ENCODE measurements around the gene MGAT4A. TPM values are rescaled to one million over a fixed set of nuclear protein-coding genes. Genes with fewer than 3 reads are reported as not detected.
A peak's percentile ranks its signal among the peaks of the same experiment; 100 is the strongest.

The MGAT4A gene
- total and polyA plus RNA-seq, 2 of the 13 experiments (the other 11 are each of a cell fraction or from before 2014, with no cell fraction given): 47.2 to 90.9 TPM

GRCh38 chr2:98768384-98769113, 37.6 kb upstream of the MGAT4A start (continued):
- TF ChIP-seq PAWR (CRISPR knock-in tag; IDR thresholded peaks at IDR 0.05; ENCODE audit: borderline replicate concordance) (no peak), ZNF678 (CRISPR knock-in tag; IDR thresholded peaks at IDR 0.05) (no peak), ZNF10 (CRISPR knock-in tag; IDR thresholded peaks at IDR 0.05; ENCODE audit: borderline replicate concordance, low read depth) (no peak), DMAP1 (CRISPR knock-in tag; IDR thresholded peaks at IDR 0.05) (no peak; the same call in 1 of the 2 replicates), ZNF816 (CRISPR knock-in tag; IDR thresholded peaks at IDR 0.05; ENCODE audit: borderline replicate concordance) (no peak), IRF2 (CRISPR knock-in tag; IDR thresholded peaks at IDR 0.05) (no peak), ETV6 (CRISPR knock-in tag; conservative IDR thresholded peaks at IDR 0.05) (0 out of 2 replicates have a peak, but pooled peaks have one; percentile 32), ARNT (IDR thresholded peaks at IDR 0.05) (no peak), SMARCC2 (IDR thresholded peaks at IDR 0.05) (no peak), ZSCAN30 (CRISPR knock-in tag; IDR thresholded peaks at IDR 0.05) (no peak), EEA1 (CRISPR knock-in tag; IDR thresholded peaks at IDR 0.05; ENCODE audit: borderline replicate concordance) (no peak), ARNTL (CRISPR knock-in tag; IDR thresholded peaks at IDR 0.05) (no peak), TP53 (CRISPR knock-in tag; conservative IDR thresholded peaks at IDR 0.05) (no peak), POLR2A (IDR thresholded peaks at IDR 0.05; ENCODE audit: insufficient read depth in 1 of 2, low read depth in 2 of 2, low read length in 2 of 2) (no peak), ISL2 (CRISPR knock-in tag; IDR thresholded peaks at IDR 0.05) (no peak), NFE2 (CRISPR knock-in tag; IDR thresholded peaks at IDR 0.05) (no peak), ZNF180 (CRISPR knock-in tag; IDR thresholded peaks at IDR 0.05; ENCODE audit: borderline replicate concordance, low read depth) (no peak), FLYWCH1 (CRISPR knock-in tag; IDR thresholded peaks at IDR 0.05) (no peak), ZNF335 (CRISPR knock-in tag; IDR thresholded peaks at IDR 0.05) (no peak), PCBP1 (IDR thresholded peaks at IDR 0.05; ENCODE audit: borderline replicate concordance, low read depth, low read length) (no peak), FOXP4 (CRISPR knock-in tag; IDR thresholded peaks at IDR 0.05) (peak; percentile 9; the same call in 1 of the 2 replicates), ZSCAN29 (CRISPR knock-in tag; conservative IDR thresholded peaks at IDR 0.05) (no peak), ZNF234 (CRISPR knock-in tag; conservative IDR thresholded peaks at IDR 0.05) (no peak), KLF16 (CRISPR knock-in tag; IDR thresholded peaks at IDR 0.05) (peak in 1 of 2 experiments; percentile 25; a peak in 1 of 4 replicates)
- TF ChIP-seq, protein P1, sequence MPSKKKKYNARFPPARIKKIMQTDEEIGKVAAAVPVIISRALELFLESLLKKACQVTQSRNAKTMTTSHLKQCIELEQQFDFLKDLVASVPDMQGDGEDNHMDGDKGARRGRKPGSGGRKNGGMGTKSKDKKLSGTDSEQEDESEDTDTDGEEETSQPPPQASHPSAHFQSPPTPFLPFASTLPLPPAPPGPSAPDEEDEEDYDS (CRISPR knock-in tag; IDR thresholded peaks at IDR 0.05): no peak
- TF ChIP-seq, protein P2, sequence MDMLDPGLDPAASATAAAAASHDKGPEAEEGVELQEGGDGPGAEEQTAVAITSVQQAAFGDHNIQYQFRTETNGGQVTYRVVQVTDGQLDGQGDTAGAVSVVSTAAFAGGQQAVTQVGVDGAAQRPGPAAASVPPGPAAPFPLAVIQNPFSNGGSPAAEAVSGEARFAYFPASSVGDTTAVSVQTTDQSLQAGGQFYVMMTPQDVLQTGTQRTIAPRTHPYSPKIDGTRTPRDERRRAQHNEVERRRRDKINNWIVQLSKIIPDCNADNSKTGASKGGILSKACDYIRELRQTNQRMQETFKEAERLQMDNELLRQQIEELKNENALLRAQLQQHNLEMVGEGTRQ (IDR thresholded peaks at IDR 0.05; ENCODE audit: low read depth, low read length): no peak; the same call in 1 of the 2 replicates
- TF ChIP-seq, protein P2 (CRISPR knock-in tag; IDR thresholded peaks at IDR 0.05; ENCODE audit: borderline replicate concordance): peak; percentile 54; the same call in 1 of the 2 replicates
- TF ChIP-seq, protein P3, sequence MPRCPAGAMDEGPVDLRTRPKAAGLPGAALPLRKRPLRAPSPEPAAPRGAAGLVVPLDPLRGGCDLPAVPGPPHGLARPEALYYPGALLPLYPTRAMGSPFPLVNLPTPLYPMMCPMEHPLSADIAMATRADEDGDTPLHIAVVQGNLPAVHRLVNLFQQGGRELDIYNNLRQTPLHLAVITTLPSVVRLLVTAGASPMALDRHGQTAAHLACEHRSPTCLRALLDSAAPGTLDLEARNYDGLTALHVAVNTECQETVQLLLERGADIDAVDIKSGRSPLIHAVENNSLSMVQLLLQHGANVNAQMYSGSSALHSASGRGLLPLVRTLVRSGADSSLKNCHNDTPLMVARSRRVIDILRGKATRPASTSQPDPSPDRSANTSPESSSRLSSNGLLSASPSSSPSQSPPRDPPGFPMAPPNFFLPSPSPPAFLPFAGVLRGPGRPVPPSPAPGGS (CRISPR knock-in tag; IDR thresholded peaks at IDR 0.05): no peak
